H1 (cell line): ENCODE data around the gene MLYCD. TPM values are rescaled to one million over a fixed set of nuclear protein-coding genes. Genes with fewer than 3 reads are reported as not detected.

Experiments
- BACH1 ChIP-seq: IDR thresholded peaks from 2 replicates; pipeline ENCODE4 v1.6.1; 2012; ENCODE audit warnings: low read length, improper control_type of control experiment
- CHD1 ChIP-seq: IDR thresholded peaks from 2 replicates; pipeline ENCODE4 v1.6.1; 2012; ENCODE audit warnings: low read depth, low read length, improper control_type of control experiment
- EP300 ChIP-seq, 2 experiments: IDR thresholded peaks; 1 replicate in 1 of 2; 2 replicates in 1 of 2; pipeline ENCODE4 v1.6.1; 2011 to 2012; ENCODE audit warnings: low read depth in 2 of 2, low read length in 2 of 2, mild to moderate bottlenecking in 2 of 2, borderline replicate concordance in 1 of 2, inconsistent platforms in 1 of 2, moderate library complexity in 1 of 2
- GTF2F1 ChIP-seq: IDR thresholded peaks from 2 replicates; pipeline ENCODE4 v1.6.1; 2012; ENCODE audit warnings: low read depth, low read length, improper control_type of control experiment, borderline replicate concordance
- HDAC6 ChIP-seq: IDR thresholded peaks from one replicate; pipeline ENCODE4 v1.7.1; 2012; ENCODE audit warnings: low read depth, mild to moderate bottlenecking, inconsistent platforms, low read length, moderate library complexity
- MAFK ChIP-seq: IDR thresholded peaks from 2 replicates; pipeline ENCODE4 v1.6.1; 2012; ENCODE audit warnings: low read depth, mild to moderate bottlenecking, improper control_type of control experiment, low read length
- SP2 ChIP-seq: IDR thresholded peaks from 2 replicates; pipeline ENCODE4 v1.6.1; 2012; ENCODE audit warnings: mild to moderate bottlenecking, low read length, inconsistent platforms
- TAF7 ChIP-seq: optimal IDR thresholded peaks from 2 replicates; pipeline ENCODE3; 2011; ENCODE audit warnings: low read depth, mild to moderate bottlenecking, inconsistent platforms, low read length, moderate library complexity, borderline replicate concordance
- YY1 ChIP-seq: IDR thresholded peaks from 2 replicates; pipeline ENCODE4 v1.6.1; 2011; ENCODE audit warnings: low read depth, mild to moderate bottlenecking, low read length
- polyA plus RNA-seq, 7 experiments: library from polyadenylated mRNA; depleted of rRNA in 3 of 7; stranded (reverse) in 5 of 7; unstranded in 2 of 7; fragments of >200 nt in 5 of 7; fragments of 200-250 nt in 2 of 7; gene quantifications; 1 replicate in 5 of 7; 2 replicates in 1 of 7; 4 replicates in 1 of 7; pipeline versions ENCODE4 v1.2.1 to v1.2.3, GENCODE V29; 2011 to 2013; ENCODE audit warnings: missing spikeins in 2 of 7, mixed read lengths in 2 of 7
- total RNA-seq: library from RNA; stranded (reverse); fragmentation: NEBNext Ultra II Directional; extraction: Animal tissue kit (Norgen Biotek cat#: 25700); gene quantifications from 2 replicates; pipeline ENCODE4 v1.2.1, GENCODE V29; 2021
- TF ChIP-seq, protein P1 (sequence below): fragments of 300-600 bp; sonication (generic); IDR thresholded peaks from 2 replicates; pipeline ENCODE4 v1.7.1; 2012; ENCODE audit warnings: low read length, moderate library complexity, mild to moderate bottlenecking, inconsistent platforms; ENCODE audit not compliant: insufficient replicate concordance

MLYCD gene
- total and polyA plus RNA-seq, 2 of the 8 experiments (the other 6 are each of a cell fraction or from before 2014, with no cell fraction given), result 3.7 to 7.0 TPM

DNA sequence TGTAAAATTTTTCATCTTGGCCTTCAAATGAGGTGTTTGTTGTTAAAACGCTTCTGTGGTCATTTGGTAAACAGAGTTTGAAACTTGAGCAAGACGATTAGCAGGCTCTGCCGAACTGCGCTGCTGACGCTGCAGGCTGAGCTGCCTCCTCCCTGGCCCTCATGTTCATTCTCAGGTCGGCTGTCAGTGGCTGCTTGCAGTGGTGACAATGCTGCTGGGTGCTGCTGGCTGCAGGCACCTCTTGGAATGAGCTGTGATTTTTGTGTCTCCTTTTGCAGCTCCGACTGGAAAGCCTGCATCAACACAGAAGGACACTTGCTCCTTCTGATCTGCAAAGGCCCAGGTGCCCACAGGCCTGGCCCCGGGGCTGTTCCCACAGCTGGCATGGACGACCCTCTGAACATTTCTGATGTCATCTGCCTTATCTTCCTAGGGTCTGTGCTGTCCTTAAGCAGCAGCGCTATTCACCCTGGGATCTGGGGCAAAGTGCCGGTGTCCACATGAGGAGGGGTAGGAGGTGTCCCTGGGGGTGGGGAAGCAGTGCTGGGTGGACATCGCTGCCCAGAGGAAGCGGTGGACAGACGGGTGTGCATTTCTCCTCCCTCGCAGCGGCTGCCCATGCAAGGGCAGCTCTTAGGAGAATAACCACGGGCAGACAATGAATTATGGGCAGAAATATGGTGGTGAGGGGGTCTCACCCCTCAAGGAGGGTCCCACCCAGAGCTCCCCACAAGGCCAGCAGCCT, 31.1 kb downstream of the MLYCD start (continued):
- TF ChIP-seq, protein P1, sequence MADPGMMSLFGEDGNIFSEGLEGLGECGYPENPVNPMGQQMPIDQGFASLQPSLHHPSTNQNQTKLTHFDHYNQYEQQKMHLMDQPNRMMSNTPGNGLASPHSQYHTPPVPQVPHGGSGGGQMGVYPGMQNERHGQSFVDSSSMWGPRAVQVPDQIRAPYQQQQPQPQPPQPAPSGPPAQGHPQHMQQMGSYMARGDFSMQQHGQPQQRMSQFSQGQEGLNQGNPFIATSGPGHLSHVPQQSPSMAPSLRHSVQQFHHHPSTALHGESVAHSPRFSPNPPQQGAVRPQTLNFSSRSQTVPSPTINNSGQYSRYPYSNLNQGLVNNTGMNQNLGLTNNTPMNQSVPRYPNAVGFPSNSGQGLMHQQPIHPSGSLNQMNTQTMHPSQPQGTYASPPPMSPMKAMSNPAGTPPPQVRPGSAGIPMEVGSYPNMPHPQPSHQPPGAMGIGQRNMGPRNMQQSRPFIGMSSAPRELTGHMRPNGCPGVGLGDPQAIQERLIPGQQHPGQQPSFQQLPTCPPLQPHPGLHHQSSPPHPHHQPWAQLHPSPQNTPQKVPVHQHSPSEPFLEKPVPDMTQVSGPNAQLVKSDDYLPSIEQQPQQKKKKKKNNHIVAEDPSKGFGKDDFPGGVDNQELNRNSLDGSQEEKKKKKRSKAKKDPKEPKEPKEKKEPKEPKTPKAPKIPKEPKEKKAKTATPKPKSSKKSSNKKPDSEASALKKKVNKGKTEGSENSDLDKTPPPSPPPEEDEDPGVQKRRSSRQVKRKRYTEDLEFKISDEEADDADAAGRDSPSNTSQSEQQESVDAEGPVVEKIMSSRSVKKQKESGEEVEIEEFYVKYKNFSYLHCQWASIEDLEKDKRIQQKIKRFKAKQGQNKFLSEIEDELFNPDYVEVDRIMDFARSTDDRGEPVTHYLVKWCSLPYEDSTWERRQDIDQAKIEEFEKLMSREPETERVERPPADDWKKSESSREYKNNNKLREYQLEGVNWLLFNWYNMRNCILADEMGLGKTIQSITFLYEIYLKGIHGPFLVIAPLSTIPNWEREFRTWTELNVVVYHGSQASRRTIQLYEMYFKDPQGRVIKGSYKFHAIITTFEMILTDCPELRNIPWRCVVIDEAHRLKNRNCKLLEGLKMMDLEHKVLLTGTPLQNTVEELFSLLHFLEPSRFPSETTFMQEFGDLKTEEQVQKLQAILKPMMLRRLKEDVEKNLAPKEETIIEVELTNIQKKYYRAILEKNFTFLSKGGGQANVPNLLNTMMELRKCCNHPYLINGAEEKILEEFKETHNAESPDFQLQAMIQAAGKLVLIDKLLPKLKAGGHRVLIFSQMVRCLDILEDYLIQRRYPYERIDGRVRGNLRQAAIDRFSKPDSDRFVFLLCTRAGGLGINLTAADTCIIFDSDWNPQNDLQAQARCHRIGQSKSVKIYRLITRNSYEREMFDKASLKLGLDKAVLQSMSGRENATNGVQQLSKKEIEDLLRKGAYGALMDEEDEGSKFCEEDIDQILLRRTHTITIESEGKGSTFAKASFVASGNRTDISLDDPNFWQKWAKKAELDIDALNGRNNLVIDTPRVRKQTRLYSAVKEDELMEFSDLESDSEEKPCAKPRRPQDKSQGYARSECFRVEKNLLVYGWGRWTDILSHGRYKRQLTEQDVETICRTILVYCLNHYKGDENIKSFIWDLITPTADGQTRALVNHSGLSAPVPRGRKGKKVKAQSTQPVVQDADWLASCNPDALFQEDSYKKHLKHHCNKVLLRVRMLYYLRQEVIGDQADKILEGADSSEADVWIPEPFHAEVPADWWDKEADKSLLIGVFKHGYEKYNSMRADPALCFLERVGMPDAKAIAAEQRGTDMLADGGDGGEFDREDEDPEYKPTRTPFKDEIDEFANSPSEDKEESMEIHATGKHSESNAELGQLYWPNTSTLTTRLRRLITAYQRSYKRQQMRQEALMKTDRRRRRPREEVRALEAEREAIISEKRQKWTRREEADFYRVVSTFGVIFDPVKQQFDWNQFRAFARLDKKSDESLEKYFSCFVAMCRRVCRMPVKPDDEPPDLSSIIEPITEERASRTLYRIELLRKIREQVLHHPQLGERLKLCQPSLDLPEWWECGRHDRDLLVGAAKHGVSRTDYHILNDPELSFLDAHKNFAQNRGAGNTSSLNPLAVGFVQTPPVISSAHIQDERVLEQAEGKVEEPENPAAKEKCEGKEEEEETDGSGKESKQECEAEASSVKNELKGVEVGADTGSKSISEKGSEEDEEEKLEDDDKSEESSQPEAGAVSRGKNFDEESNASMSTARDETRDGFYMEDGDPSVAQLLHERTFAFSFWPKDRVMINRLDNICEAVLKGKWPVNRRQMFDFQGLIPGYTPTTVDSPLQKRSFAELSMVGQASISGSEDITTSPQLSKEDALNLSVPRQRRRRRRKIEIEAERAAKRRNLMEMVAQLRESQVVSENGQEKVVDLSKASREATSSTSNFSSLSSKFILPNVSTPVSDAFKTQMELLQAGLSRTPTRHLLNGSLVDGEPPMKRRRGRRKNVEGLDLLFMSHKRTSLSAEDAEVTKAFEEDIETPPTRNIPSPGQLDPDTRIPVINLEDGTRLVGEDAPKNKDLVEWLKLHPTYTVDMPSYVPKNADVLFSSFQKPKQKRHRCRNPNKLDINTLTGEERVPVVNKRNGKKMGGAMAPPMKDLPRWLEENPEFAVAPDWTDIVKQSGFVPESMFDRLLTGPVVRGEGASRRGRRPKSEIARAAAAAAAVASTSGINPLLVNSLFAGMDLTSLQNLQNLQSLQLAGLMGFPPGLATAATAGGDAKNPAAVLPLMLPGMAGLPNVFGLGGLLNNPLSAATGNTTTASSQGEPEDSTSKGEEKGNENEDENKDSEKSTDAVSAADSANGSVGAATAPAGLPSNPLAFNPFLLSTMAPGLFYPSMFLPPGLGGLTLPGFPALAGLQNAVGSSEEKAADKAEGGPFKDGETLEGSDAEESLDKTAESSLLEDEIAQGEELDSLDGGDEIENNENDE, result no peak
- TF ChIP-seq BACH1 (no peak), CHD1 (no peak), TAF7 (no peak), HDAC6 (no peak), EP300 (IDR thresholded peaks at IDR 0.05; ENCODE audit: borderline replicate concordance in 1 of 2, low read depth in 2 of 2, low read length in 2 of 2) (no peak), MAFK (no peak), GTF2F1 (no peak), YY1 (no peak), SP2 (no peak)
